Left cardiac atrium (tissue), 4 donors: ENCODE measurements around the gene ADRA2C. TPM values are rescaled to one million over a fixed set of nuclear protein-coding genes. Genes with fewer than 3 reads are reported as not detected.
A peak's percentile ranks its signal among the peaks of the same experiment; 100 is the strongest.
"Not testable (repeated sequence)": the region's sequence is repeated elsewhere in the genome, so short reads cannot be mapped to it uniquely, and the experiment has no call there.

ENCODE experiments used
- ATAC-seq, 2 donors: fragments of 200-7000 bp; cut with Tn5 transposase; one replicate each; pipeline ENCODE4 v1.9.1; 2020; ENCODE audit warnings: mild to moderate bottlenecking in 2 of 2, moderate library complexity in 2 of 2
- DNase-seq: peaks from one replicate; pipeline ENCODE4 v3.0.0-alpha.2; 2020
- intact Hi-C, 2 donors: fragments of 100-400 bp; cut with DNase I; formaldehyde crosslinking; loops; one replicate each; pipeline versions ENCODE4 v1.14.1 to v1.15.1; 2022 to 2023
- total RNA-seq, 2 donors: library from RNA; stranded (reverse); fragmentation: NEBNext Ultra II Directional; extraction: Animal tissue kit (Norgen Biotek cat#: 25700); gene quantifications; one replicate each; pipeline ENCODE4 v1.2.1, GENCODE V29; 2021
- donor health status: DM: no; HTN: yes; CAD: no.
- donor health status: DM: no; HTN: yes; CAD: no; lungs with severe emphysema.
- donor health status: DM: yes; HTN: yes; CAD: no.
- donor health status: Dilated cardiomyopathy.

ADRA2C gene
- total RNA-seq, 2 donors from 2014 or later: 6.8 TPM

GRCh38 chr4:3803946-3804345, 37.8 kb downstream of the ADRA2C start:
- intact Hi-C loops: no loop called here
- peak; percentile 10 for DNase-seq
- ATAC-seq: no peak

DNA sequence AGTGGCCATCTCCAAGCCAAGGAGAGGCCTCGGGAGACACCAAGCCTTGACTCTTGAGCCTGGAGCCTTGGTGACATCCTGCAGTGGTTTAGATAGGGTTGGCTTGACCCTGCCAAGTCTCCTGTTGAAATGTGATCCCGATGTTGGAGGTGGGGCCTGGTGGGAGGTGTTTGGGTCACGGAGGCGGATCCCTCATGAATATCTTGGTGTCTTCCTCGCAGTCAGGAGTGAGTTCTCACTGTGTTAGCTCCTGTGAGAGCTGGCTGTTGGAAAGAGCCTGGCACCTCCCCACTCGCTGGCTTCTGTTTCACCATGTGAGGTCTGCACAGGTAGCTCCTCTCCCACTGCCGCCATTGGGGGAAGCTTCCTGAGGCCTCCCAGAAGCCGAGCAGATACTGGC, 38.8 kb downstream of the ADRA2C start:
- DNase-seq (no peak), ATAC-seq (no peak)
- intact Hi-C loops: no loop called here

DNA sequence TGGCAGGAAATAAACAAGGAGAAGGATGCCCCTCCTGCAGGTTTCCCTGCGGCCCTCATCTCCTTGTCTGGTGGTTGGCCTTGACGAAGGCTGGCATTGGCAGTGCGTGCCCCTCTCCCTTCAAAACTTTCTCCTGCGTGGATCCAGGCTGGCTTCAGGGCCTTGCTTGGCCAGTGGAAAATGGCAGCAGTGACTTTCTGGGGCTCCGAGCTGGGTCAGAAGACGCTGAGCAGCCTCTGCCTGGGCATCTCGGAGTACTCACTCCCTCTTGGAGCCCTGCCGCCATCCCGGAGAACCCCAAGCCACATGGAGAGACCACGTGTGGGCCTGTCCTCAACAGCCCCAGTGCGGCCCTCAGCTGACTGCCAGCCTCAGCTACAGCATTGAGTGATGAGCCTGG, 39.5 kb downstream of the ADRA2C start:
- no peak for DNase-seq
- ATAC-seq: no peak
- intact Hi-C loops: no loop called here

DNA sequence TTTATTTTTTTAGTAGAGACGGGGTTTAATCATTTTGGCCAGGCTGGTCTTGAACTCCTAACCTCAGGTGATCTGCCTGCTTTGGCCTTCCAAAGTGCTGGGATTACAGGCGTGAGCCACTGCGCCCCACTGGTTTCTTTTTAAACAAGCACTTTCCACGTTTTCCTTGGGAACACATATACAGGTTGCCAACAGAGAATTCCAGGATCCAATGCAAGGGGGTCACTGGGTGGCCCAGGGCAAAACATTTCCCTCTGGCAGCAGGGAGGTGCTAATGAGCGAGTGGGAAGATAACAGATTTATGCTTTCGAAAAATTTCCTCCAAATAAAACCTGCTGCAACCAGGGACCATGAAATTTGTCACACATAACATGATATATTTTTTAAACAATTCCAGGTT, 41.1 kb downstream of the ADRA2C start:
- ATAC-seq (no peak), DNase-seq (no peak)
- intact Hi-C loops: no loop called here

GRCh38 chr4:3807822-3808496, 41.8 kb downstream of the ADRA2C start:
- intact Hi-C loops: no loop called here
- no peak for ATAC-seq
- no peak for DNase-seq

GRCh38 chr4:3808597-3808996, 42.4 kb downstream of the ADRA2C start:
- intact Hi-C loops: no loop called here
- ATAC-seq (no peak), DNase-seq (no peak)

DNA sequence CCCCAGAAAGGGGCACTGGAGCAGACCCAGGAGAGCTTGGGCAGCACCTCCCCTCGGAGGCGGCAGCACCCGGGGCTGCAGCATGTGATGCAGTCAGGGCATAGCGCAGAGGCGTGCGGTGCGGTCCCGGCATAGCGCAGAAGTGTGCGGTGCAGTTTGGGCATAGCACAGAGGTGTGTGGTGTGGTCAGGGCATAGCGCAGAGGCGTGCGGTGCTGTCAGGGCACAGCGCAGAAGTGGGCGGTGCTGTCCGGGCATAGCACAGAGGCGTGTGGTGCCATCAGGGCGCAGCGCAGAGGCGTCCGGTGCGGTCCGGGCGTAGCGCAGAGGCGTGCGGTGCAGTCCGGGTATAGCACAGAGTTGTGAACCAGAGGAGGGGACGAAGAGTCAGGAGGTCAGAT, 42.8 kb downstream of the ADRA2C start:
- DNase-seq (no peak), ATAC-seq (no peak)
- intact Hi-C loops: no loop called here

DNA sequence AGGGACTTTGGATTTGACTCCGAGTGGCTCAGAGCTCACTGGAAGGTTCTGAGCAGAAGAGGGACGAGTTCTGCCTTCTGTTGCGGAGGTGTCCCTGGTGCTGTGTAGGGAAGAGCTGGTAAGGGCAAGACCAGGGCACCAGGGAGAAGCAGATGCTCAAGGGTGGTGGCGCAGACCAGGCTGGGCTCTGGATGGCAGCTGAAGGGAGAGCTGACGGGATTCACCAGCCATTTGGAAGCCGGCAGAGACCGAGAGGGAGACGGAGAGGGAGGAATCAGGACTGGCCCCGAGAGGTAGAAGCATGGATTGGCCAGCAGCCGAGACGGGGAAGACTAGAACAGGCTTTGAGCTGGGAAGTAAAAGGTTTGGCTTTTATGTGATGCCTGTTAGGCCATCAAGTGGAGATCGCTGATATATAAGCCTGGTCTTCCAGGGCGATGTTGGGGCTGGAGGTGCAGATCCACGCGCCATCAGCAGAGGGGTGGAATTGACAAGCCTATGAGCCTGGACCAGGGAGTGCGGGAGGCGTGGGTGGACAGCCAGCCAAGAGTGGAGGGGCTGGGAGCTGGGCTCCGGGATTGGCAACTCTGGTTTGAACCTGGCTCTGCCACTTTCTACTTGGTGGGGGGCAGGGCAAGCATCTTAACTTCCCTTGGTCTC, 43.4 kb downstream of the ADRA2C start:
- intact Hi-C loops: no loop called here
- peak; percentile 12 for DNase-seq
- ATAC-seq: no peak

DNA sequence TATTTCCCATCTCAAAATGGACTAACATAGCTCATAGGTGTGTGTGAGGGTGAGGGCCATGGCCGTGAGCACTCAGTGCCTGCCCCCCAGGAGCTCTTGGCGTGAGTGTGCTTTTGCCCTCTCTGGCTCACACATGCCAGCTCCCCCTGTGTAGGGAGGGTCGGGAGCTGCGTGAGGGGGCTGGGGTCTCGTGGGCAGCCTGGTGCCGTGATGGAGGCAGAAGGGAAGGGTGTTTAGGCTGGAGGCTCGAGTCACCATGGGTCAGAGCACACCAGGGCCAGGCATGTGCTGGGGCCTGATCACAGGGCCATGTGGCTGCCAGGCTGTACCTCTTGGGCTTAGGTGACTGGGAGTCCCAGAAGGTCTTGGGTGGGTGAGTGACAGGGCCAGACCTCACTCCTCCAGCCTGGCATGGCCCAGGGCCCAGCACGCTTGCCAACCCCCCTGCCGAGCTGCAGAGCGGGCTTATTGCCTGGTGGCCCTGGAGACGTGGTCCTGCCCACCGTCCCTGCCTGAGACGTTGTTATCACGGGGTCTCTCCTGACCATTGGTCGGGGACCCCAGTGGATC, 44.0 kb downstream of the ADRA2C start:
- ATAC-seq (no peak), DNase-seq (peak; percentile 6)
- intact Hi-C loops: no loop called here

DNA sequence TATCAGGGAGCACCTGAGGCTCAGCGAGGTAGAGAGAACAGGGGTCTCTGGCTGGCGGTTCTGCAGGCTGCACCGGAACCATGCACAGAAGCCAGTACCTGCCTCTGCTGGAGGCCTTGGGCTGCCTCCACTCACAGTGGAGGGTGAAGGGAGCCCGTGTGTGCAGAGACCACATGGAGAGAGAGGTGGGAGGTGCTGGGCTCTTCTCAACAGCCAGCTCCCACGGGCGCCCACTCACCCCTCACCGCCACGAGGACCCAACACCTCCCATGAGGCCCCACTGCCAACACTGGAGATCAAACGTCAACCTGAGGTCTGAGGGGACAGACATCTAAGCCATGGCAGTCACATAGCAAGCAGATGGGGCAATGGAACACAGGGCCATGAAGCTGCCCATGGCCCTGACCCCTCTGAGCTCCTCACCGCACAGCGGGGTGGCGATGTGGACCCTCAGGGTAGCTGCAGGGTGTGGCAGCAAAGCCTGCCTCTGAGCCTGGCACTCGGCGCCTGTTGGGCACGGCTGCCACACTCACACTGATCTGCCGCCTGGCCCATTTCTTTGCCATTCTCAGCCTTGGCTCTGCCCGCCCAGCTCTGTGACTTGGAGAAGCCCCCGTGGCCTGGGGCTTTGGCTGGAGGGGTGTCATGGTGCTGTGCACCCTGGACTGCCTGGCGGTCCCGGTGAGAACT, 44.8 kb downstream of the ADRA2C start:
- intact Hi-C loops: no loop called here
- DNase-seq: peak; percentile 18
- ATAC-seq: no peak

DNA sequence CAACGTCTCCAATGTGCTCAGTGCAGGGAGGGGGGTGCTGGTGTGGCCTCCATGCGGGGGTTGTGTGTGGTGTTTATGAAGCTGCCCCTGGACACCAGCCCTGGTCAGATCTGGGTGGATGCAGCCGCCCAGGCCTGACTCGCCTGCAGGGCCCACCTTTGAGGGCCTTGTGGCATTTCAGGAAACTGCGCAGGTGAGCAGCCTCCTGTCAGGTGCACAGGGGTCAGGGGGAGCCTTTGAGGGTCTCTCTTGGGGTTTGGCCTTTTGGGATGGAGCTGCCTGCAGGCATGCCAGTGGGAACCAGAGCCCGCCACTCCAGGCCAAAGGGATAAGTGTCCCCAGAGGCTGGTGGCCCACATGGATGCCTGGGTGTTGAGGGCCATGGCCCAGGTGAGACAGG, 45.4 kb downstream of the ADRA2C start:
- DNase-seq (peak; percentile 10), ATAC-seq (no peak)
- intact Hi-C loops: no loop called here

- DNase-seq (peak; percentile 12), ATAC-seq (no peak)
- intact Hi-C loops: no loop called here
Observed at GRCh38 chr4:3812211-3812934, 46.2 kb downstream of the ADRA2C start.

GRCh38 chr4:3813151-3814052, 47.2 kb downstream of the ADRA2C start:
- intact Hi-C loops: no loop called here
- DNase-seq (peak; percentile 6), ATAC-seq (no peak)

DNA sequence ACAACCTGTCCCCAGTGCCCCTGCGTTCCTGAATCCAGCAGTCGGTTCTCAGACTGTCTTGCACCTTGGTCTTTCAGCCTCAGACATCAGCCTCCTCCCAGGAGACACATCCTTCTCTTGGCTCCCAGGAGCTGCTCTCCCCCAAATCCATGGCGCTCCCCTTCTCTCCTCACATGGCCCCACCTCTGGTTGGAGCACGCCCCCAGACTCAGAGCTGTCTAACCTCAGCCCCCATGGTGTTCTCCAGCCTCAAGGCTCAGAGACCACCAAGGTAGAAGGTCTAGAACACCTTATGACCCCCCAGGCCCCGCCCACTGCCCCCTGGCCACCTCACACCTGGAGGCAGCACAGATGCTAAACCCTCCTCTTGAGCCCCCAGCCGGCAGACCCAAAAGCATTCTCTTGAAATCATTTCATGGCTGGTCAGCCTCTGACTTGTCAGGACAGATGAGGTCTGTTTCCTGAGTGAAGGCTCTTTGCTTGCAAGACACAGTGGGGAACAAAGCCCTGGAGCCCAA, 47.9 kb downstream of the ADRA2C start:
- DNase-seq: peak; percentile 6
- no peak for ATAC-seq
- intact Hi-C loops: no loop called here

GRCh38 chr4:3814838-3815237, 48.7 kb downstream of the ADRA2C start:
- intact Hi-C loops, DNase-seq, ATAC-seq: not testable (repeated sequence)

DNA sequence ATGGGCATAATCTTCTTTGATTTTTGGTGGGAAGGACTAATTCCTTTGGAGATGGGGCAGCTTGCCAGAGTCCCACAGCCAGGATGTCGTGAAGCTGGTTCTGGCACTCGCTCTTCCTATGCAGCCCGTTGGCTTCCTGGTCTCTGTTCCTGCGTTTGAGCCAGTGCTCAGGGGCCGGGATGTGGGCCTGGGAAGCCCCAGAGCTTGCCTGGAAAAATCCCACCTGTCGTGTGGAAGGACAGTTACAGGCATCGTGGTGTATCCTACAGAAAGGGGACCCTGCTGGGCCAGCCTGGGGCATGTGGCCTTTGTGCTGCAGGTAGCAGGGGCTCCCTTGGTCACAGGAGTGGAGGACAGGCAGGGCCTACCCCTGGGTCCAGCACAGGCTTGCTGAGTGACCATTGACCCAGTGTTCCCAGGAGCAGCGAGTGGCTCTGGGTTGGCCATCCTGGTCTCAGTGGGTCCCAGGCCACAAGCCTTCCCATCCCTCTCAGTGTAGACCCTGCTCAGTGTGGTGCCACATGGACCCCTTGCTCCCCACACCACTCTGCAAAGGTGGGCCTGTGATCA, 50.2 kb downstream of the ADRA2C start:
- ATAC-seq (no peak), DNase-seq (peak; percentile 6)
- intact Hi-C loops: no loop called here

DNA sequence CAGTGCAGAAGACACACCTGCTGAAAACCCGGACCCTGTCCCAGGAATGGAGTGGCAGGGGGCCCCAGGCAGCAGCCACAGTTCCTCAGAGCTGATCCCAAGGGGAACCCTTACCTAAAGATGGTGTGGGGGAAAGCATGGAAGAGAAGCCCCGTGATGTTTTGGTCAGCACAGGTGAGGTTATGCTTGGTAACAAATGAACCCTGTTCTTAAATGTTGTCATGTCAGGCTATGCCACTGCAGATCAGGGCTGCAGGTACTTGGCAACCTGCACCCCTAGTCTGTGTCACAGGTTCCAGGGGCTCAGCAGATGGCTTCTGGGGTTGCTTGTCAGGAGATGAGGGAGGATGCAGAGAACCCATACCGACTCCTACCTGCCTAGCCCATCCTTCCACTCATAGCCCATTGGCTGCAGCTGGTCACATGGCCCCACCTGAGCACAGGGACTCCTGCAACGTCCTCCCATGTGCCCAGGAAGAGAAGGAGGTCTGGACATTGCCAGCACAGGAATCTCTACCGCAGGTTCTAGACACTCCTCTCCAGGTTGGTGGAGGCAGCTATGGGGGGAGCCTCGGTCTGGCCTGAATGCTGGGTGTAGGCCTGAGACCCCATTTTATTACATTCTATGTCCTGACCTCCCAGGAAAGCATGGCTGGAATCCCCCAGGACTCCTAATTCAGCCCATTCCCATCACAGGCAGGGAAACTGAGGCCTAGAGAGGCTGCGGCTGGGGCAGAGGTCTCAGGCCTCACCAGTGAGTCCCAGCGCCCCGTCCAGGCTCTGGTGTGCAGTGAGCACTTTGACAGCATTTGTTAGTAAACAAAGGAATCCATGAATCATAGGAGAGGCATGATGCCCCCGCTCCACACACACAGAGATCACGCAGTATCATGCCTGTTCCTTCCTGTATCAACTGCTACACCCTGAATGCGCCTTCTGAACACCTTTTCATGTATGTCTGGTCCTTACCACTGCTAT, 51.1 kb downstream of the ADRA2C start:
- DNase-seq (peak; percentile 10), ATAC-seq (no peak)
- intact Hi-C loops: no loop called here
